Activated CD4-positive, alpha-beta T cell treated with anti-CD3 and anti-CD28 coated beads for 36 hours (primary cell): ENCODE measurements around the gene SPNS2. TPM values are rescaled to one million over a fixed set of nuclear protein-coding genes. Genes with fewer than 3 reads are reported as not detected.
A peak's percentile ranks its signal among the peaks of the same experiment; 100 is the strongest.

ENCODE experiments used
- ATAC-seq: fragments of 200-7000 bp; cut with Tn5 transposase; one replicate; pipeline ENCODE4 v1.10.0; 2021; ENCODE audit warnings: mild to moderate bottlenecking, moderate library complexity
- CTCF ChIA-PET: fragments of 350-600 bp; sonication (Branson Sonifier 250); formaldehyde crosslinking; loops from one replicate; lab custom pipeline; 2021; ENCODE audit warnings: antibody characterized with exemption; lab: Charles Lee
- POLR2A ChIA-PET: fragments of 350-600 bp; sonication (Branson Sonifier 250); formaldehyde crosslinking; loops from one replicate; lab custom pipeline; 2021; ENCODE audit warnings: antibody characterized with exemption, inconsistent platforms; lab: Charles Lee
- DNase-seq: peaks from one replicate; pipeline ENCODE4 v3.0.0-alpha.2; 2020
- H3K27ac Mint-ChIP-seq: one replicate; pipeline ENCODE4 v1.8.0; 2021; ENCODE audit warnings: mixed read lengths
- H3K27me3 Mint-ChIP-seq: one replicate; pipeline ENCODE4 v1.8.0; 2021; ENCODE audit warnings: mixed read lengths
- H3K36me3 Mint-ChIP-seq: one replicate; pipeline ENCODE4 v1.8.0; 2021; ENCODE audit warnings: low read depth, mixed read lengths
- H3K4me1 Mint-ChIP-seq: one replicate; pipeline ENCODE4 v1.8.0; 2021; ENCODE audit warnings: mixed read lengths
- H3K4me3 Mint-ChIP-seq: one replicate; pipeline ENCODE4 v1.8.0; 2021; ENCODE audit warnings: mild to moderate bottlenecking, moderate library complexity, mixed read lengths
- H3K9me3 Mint-ChIP-seq: one replicate; pipeline ENCODE4 v1.8.0; 2021; ENCODE audit warnings: low read depth, mixed read lengths
- intact Hi-C, 2 experiments: fragments of 100-400 bp; cut with DNase I in 1 of 2; cut with micrococcal nuclease in 1 of 2; formaldehyde crosslinking; loops; one replicate each; pipeline versions ENCODE4 v1.14.2 to v1.15.1; 2022 to 2024; cut with DNase I, micrococcal nuclease
- total RNA-seq, 2 experiments: library from RNA; stranded (reverse); gene quantifications; one replicate each; pipeline ENCODE4 v1.2.3, GENCODE V29; 2021

The SPNS2 gene
- total RNA-seq, 2 experiments from 2014 or later, result 0.07 to 0.37 TPM

- no peak overlapping the region for H3K4me3 Mint-ChIP-seq
- H3K4me1 Mint-ChIP-seq, result peaks cover 38% of the 10 kb centered on the region
- no peaks in the 10 kb centered on the region for H3K36me3 Mint-ChIP-seq
- DNase-seq (no peak), ATAC-seq (peak; percentile 8)
- POLR2A ChIA-PET, result interaction anchor here (0.7 kb wide), 1 partner anchor 11 kb away, joined by 3 read pairs; no protein-coding TSS in a partner anchor
- intact Hi-C loops, result loop anchor here (2.0 to 10.0 kb wide), 4 partner anchors 243 to 417 kb away; partner anchors contain the start of genes C17orf114 (in 1 of the 2), MINK1 (in 1 of the 2), PLD2 (in 1 of the 2) and RNF167 (in 1 of the 2)
- CTCF ChIA-PET, result interaction anchor here (0.5 to 2.7 kb wide), 6 partner anchors 9 to 364 kb away, joined by 3 to 12 read pairs (median 4); no protein-coding TSS in a partner anchor
- no peaks in the 10 kb centered on the region for H3K27me3 Mint-ChIP-seq
- H3K27ac Mint-ChIP-seq, result peak overlapping the region; percentile 70
- peaks cover 2% of the 10 kb centered on the region for H3K9me3 Mint-ChIP-seq
These were observed 63.6 kb downstream of the SPNS2 start for GRCh38 chr17:4562015-4562969.

GRCh38 chr17:4565209-4566141, 66.8 kb downstream of the SPNS2 start:
- Mint-ChIP-seq H3K4me3 (no peak overlapping the region), H3K27ac (no peak overlapping the region)

DNA sequence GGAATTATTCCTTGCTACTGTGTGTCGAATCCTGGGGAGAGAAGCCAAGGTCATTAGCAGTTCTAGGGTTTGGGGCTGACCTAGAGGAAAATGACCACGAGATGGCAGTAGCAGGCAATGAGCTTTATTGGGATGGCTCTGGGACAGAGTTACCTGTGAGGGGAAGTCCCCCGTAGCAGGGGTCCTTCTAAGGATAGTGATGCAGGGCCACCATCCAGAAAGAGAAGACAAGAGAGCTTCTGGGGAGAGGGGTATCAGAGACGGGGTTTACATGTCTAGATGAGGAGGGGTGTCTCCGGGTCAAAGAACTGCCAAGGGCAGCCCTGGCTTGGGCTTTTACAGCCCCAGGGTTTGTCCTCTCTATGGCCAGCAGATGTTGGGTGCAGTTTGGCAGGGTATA, 68.1 kb downstream of the SPNS2 start:
- DNase-seq (peak; percentile 73), ATAC-seq (peak; percentile 38)
- H3K27me3 Mint-ChIP-seq, result peaks cover 6% of the 10 kb centered on the region
- H3K27ac Mint-ChIP-seq, result no peak overlapping the region
- intact Hi-C loops, result loop anchor here (1.0 to 10.0 kb wide), 6 partner anchors 60 to 336 kb away; partner anchors contain the start of genes C17orf114 (in 1 of the 2), CHRNE (in 1 of the 2) and PLD2 (in 1 of the 2)
- no peak overlapping the region for H3K4me3 Mint-ChIP-seq
- H3K4me1 Mint-ChIP-seq, result peaks cover 33% of the 10 kb centered on the region
- H3K9me3 Mint-ChIP-seq, result peaks cover 2% of the 10 kb centered on the region
- H3K36me3 Mint-ChIP-seq, result no peaks in the 10 kb centered on the region
- ChIA-PET CTCF (interaction anchor here (0.6 to 3.3 kb wide), 40 partner anchors 9 to 384 kb away, joined by 3 to 78 read pairs (median 3); partner anchors contain the start of genes C17orf107, CHRNE, GLTPD2 and MYBBP1A), POLR2A (interaction anchor here (0.6 kb wide), 1 partner anchor 204 kb away, joined by 4 read pairs; no protein-coding TSS in a partner anchor)

More at GRCh38 chr17:4565209-4566141, 66.8 kb downstream of the SPNS2 start:
- Mint-ChIP-seq H3K9me3 (peaks cover 2% of the 10 kb centered on the region), H3K4me1 (peaks cover 38% of the 10 kb centered on the region), H3K36me3 (no peaks in the 10 kb centered on the region), H3K27me3 (peaks cover 2% of the 10 kb centered on the region)
- CTCF ChIA-PET, result interaction anchor here (0.5 to 3.3 kb wide), 12 partner anchors 8 to 1076 kb away, joined by 3 to 78 read pairs (median 4); partner anchors contain the start of genes C17orf107 and MYBBP1A
- DNase-seq (peak; percentile 78), ATAC-seq (peak; percentile 69)
- intact Hi-C loops, result loop anchor here (1.0 to 10.0 kb wide), 8 partner anchors 61 to 337 kb away; partner anchors contain the start of genes C17orf114 (in 1 of the 2), CHRNE (in 1 of the 2) and PLD2 (in 1 of the 2)
- POLR2A ChIA-PET, result interaction anchor here (0.6 kb wide), 1 partner anchor 15 kb away, joined by 5 read pairs; no protein-coding TSS in a partner anchor

DNA sequence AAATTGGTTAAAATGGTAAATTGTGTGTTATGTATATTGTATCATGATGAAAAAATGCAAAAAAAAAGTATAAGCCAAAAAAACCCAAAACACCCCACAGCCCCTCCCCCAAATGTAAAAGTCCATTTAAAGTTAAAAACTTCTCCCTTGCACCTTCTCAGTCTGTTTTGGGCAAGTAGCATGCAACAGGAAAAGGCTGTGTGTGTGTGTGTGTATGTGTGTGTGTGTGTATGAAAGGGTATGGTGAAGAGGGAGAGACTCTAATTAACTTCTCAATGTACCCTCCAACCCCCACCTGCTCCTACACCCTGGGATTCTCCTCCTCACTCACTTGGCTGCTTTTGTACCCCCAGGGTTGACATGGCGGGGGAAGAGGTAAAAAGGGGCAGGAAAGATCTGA, 70.9 kb downstream of the SPNS2 start:
- intact Hi-C loops, result loop anchor here in 1 of 2 experiments (5.0 to 10.0 kb wide), 4 partner anchors 128 to 333 kb away; partner anchors contain the start of genes C17orf114, CHRNE and PLD2
- H3K4me3 Mint-ChIP-seq, result no peak overlapping the region
- peaks cover 2% of the 10 kb centered on the region for H3K9me3 Mint-ChIP-seq
- POLR2A ChIA-PET, result no interaction called here
- H3K27ac Mint-ChIP-seq, result no peak overlapping the region
- no peak for DNase-seq
- H3K4me1 Mint-ChIP-seq, result peaks cover 29% of the 10 kb centered on the region
- peaks cover 6% of the 10 kb centered on the region for H3K27me3 Mint-ChIP-seq
- CTCF ChIA-PET, result interaction anchor here (0.6 to 1.5 kb wide), 5 partner anchors 10 to 331 kb away, joined by 3 to 4 read pairs (median 4); no protein-coding TSS in a partner anchor
- ATAC-seq, result no peak
- H3K36me3 Mint-ChIP-seq, result no peaks in the 10 kb centered on the region

DNA sequence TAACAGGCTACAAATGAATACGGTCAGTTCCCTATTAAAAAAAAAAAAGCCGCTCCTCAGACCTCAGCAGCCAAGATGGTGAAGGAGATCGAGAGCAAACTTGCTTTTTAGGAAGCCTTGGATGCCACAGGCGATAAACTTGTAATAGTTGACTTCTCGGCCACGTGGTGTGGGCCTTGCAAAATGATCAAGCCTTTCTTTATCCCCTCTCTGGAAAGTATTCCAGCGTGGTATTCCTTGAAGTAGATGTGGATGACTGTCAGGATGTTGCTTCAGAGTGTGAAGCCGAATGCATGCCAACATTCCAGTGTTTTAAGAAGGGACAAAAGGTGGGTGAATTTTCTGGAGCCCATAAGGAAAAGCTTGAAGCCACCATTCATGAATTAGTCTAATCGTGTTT, 73.5 kb downstream of the SPNS2 start:
- H3K36me3 Mint-ChIP-seq, result no peaks in the 10 kb centered on the region
- ATAC-seq, result no peak
- H3K27ac Mint-ChIP-seq, result no peak overlapping the region
- peaks cover 18% of the 10 kb centered on the region for H3K4me1 Mint-ChIP-seq
- ChIA-PET CTCF (interaction anchor here (1.1 kb wide), 2 partner anchors 15 to 103 kb away, joined by 3 to 4 read pairs; no protein-coding TSS in a partner anchor), POLR2A (no interaction called here)
- H3K27me3 Mint-ChIP-seq, result peaks cover 6% of the 10 kb centered on the region
- no peak for DNase-seq
- peaks cover 2% of the 10 kb centered on the region for H3K9me3 Mint-ChIP-seq
- intact Hi-C loops, result no loop called here
- H3K4me3 Mint-ChIP-seq, result no peak overlapping the region

DNA sequence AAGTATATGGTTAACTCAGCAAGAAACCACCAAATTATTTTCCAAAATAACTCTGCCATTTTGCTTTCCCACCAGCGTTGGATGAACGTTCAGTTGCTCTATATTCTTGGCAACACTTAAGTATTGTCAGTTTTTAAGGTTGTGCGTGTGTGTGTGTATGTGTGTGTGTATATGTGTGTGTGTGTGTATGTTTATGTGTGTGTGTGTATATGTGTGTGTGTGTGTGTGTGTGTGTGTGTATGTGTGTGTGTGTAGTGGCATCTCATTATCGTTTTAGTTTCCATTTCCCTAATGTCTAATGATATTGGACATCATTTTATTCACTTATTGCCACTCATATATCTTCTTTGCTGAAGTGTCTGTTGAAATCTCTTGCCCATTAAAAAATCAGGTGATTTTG, 74.4 kb downstream of the SPNS2 start:
- intact Hi-C loops, result loop anchor here in 1 of 2 experiments (1.0 kb wide), 2 partner anchors 10 to 85 kb away; no protein-coding TSS in a partner anchor
- Mint-ChIP-seq H3K4me3 (peak overlapping the region; percentile 22), H3K4me1 (peaks cover 18% of the 10 kb centered on the region), H3K9me3 (peaks cover 2% of the 10 kb centered on the region), H3K36me3 (no peaks in the 10 kb centered on the region), H3K27me3 (peaks cover 6% of the 10 kb centered on the region), H3K27ac (peak overlapping the region; percentile 48)
- CTCF ChIA-PET, result interaction anchor here (1.0 to 1.7 kb wide), 4 partner anchors 8 to 52 kb away, joined by 3 to 12 read pairs (median 4); no protein-coding TSS in a partner anchor
- POLR2A ChIA-PET, result interaction anchor here (0.6 to 1.2 kb wide), 3 partner anchors 10 to 88 kb away, joined by 4 to 7 read pairs (median 6); partner anchors contain the start of gene MYBBP1A
- ATAC-seq, result peak; percentile 6
- no peak for DNase-seq

- peak; percentile 88 for DNase-seq
- ChIA-PET CTCF (interaction anchor here (0.7 to 1.7 kb wide), 6 partner anchors 8 to 153 kb away, joined by 3 to 12 read pairs (median 4); no protein-coding TSS in a partner anchor), POLR2A (interaction anchor here (0.6 to 1.2 kb wide), 3 partner anchors 10 to 89 kb away, joined by 4 to 7 read pairs (median 6); partner anchors contain the start of gene MYBBP1A)
- H3K4me3 Mint-ChIP-seq, result peak overlapping the region; percentile 22
- peak overlapping the region; percentile 11 for H3K27ac Mint-ChIP-seq
- intact Hi-C loops, result loop anchor here in 1 of 2 experiments (1.0 kb wide), 2 partner anchors 10 to 85 kb away; no protein-coding TSS in a partner anchor
- peaks cover 2% of the 10 kb centered on the region for H3K9me3 Mint-ChIP-seq
- peaks cover 6% of the 10 kb centered on the region for H3K27me3 Mint-ChIP-seq
- peaks cover 18% of the 10 kb centered on the region for H3K4me1 Mint-ChIP-seq
- no peaks in the 10 kb centered on the region for H3K36me3 Mint-ChIP-seq
- ATAC-seq, result peak; percentile 100
These were observed 75.0 kb downstream of the SPNS2 start for GRCh38 chr17:4573669-4574068.

DNA sequence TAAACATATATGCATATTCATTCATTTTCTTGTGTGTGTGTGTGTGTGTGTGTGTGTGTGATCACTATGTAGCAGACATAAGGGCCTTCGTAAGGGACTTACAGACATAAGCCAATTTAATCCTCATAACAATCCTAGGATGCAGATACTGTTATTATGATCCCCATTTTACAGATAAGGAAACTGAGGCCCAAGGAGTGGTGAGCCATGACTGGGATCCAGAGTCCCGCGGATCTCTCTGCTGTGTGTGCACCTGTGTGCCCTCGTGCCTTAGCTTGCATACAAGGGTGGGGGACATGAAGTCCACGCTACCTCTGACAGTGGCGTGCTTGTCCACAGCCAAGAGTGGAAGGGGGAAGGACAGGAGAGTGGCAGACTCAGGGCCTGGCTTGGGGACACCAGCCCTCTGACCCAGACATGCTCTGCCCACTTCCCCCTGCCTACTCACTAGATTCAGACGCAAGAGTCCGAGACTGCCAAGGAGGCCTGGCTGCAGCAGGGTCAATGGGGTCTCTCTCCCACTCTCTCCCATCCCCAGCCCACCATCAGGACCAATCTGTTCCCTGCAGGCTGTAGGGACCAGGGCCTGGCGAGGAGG, 75.9 kb downstream of the SPNS2 start:
- Mint-ChIP-seq H3K27ac (no peak overlapping the region), H3K27me3 (peaks cover 6% of the 10 kb centered on the region), H3K36me3 (no peaks in the 10 kb centered on the region), H3K4me3 (no peak overlapping the region), H3K4me1 (peaks cover 18% of the 10 kb centered on the region), H3K9me3 (peaks cover 2% of the 10 kb centered on the region)
- POLR2A ChIA-PET, result interaction anchor here (1.2 kb wide), 1 partner anchor 11 kb away, joined by 7 read pairs; no protein-coding TSS in a partner anchor
- ATAC-seq (no peak), DNase-seq (no peak)
- intact Hi-C loops, result no loop called here
- CTCF ChIA-PET, result interaction anchor here (0.9 to 1.7 kb wide), 4 partner anchors 9 to 48 kb away, joined by 3 to 12 read pairs (median 4); no protein-coding TSS in a partner anchor

DNA sequence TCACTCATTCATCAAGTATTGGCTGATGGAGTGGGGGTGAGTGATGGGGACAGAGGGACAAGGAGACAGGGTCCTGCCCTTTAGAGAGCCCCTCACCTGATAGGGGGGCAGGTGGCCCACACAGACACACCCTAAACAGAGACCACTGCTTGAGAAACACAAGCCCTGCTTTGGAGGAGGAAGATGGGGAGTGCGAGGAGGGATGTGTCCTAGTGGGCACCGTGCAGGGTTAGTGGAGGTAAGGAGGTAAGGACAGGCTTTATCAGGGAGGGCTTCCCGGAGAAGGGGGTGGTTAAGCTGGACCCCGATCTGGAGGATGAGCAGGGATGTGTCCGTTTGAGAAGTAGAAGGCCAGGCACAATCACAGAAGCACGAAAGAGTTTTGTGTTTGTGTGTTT, 77.5 kb downstream of the SPNS2 start:
- peaks cover 8% of the 10 kb centered on the region for H3K27me3 Mint-ChIP-seq
- DNase-seq, result no peak
- no peak overlapping the region for H3K4me3 Mint-ChIP-seq
- peaks cover 2% of the 10 kb centered on the region for H3K9me3 Mint-ChIP-seq
- no peak overlapping the region for H3K27ac Mint-ChIP-seq
- no peaks in the 10 kb centered on the region for H3K36me3 Mint-ChIP-seq
- ChIA-PET CTCF (no interaction called here), POLR2A (no interaction called here)
- H3K4me1 Mint-ChIP-seq, result peaks cover 18% of the 10 kb centered on the region
- ATAC-seq, result no peak
- intact Hi-C loops, result no loop called here
